PC-3 (cell line): ENCODE data around the gene SPOCD1. TPM values are rescaled to one million over a fixed set of nuclear protein-coding genes. Genes with fewer than 3 reads are reported as not detected.

Source experiments
- ATAC-seq: fragments of 200-7000 bp; cut with Tn5 transposase; 2 replicates; pipeline ENCODE4 v1.9.1; 2020; ENCODE audit warnings: mild to moderate bottlenecking, moderate library complexity
- BruUV-seq: library from RNA; stranded (reverse); fragments of 400-500 nt; replicated peaks from 2 replicates; lab custom pipeline; 2021; lab: Mats Ljungman, UMichigan
- CTCF ChIA-PET: fragments of 300-600 bp; sonication (Branson Sonifier 250); formaldehyde crosslinking; loops from one replicate; lab custom pipeline; 2022; ENCODE audit warnings: antibody characterized with exemption; lab: Charles Lee
- POLR2A ChIA-PET: fragments of 300-600 bp; sonication (Branson Sonifier 250); formaldehyde crosslinking; loops from one replicate; lab custom pipeline; 2022; ENCODE audit warnings: antibody characterized with exemption; ENCODE audit not compliant: unreplicated experiment; lab: Charles Lee
- DNase-seq: peaks from one replicate; pipeline ENCODE4 v3.0.0-alpha.2; 2015
- H2AFZ ChIP-seq: fragments of 300-600 bp; sonication (generic); 2 replicates; pipeline ENCODE4 v1.6.0; 2016; ENCODE audit warnings: antibody characterized with exemption, low read length
- H3F3A ChIP-seq: fragments of 300-600 bp; sonication (generic); one replicate; pipeline ENCODE4 v1.6.0; 2017; ENCODE audit warnings: antibody characterized with exemption, low read length, control low read depth, mild to moderate bottlenecking; ENCODE audit not compliant: unreplicated experiment
- H3K27ac ChIP-seq: fragments of 300-600 bp; sonication (generic); 2 replicates; pipeline ENCODE4 v1.5.1; 2016; ENCODE audit warnings: mild to moderate bottlenecking, low read length
- H3K27me3 ChIP-seq: fragments of 300-600 bp; sonication (generic); 2 replicates; pipeline ENCODE4 v1.6.1; 2016; ENCODE audit warnings: low read length, mixed read lengths
- H3K36me3 ChIP-seq: fragments of 300-600 bp; sonication (generic); 2 replicates; pipeline ENCODE4 v1.6.1; 2016; ENCODE audit warnings: low read depth, mixed run types, low read length, mixed read lengths
- H3K4me1 ChIP-seq: fragments of 300-600 bp; sonication (generic); 2 replicates; pipeline ENCODE4 v1.5.1; 2016; ENCODE audit warnings: low read length; ENCODE audit not compliant: insufficient read depth
- H3K4me2 ChIP-seq: fragments of 300-600 bp; sonication (generic); 2 replicates; pipeline ENCODE4 v1.6.0; 2016; ENCODE audit warnings: low read length
- H3K4me3 ChIP-seq: fragments of 300-600 bp; sonication (generic); 2 replicates; pipeline ENCODE4 v1.5.1; 2016; ENCODE audit warnings: mild to moderate bottlenecking, low read length, mixed read lengths
- H3K79me2 ChIP-seq: fragments of 300-600 bp; sonication (generic); 2 replicates; pipeline ENCODE4 v1.6.1; 2017; ENCODE audit warnings: low read length, mixed read lengths
- H3K9ac ChIP-seq: fragments of 300-600 bp; sonication (generic); 2 replicates; pipeline ENCODE4 v1.6.0; 2016; ENCODE audit warnings: mild to moderate bottlenecking, low read length
- H3K9me2 ChIP-seq: fragments of 300-600 bp; sonication (generic); replicated peaks from 2 replicates; pipeline ENCODE4 v1.6.1; 2016; ENCODE audit warnings: mixed run types, low read length, mixed read lengths
- H3K9me3 ChIP-seq: fragments of 300-600 bp; sonication (generic); 2 replicates; pipeline ENCODE4 v1.6.1; 2016; ENCODE audit warnings: low read length, mixed read lengths
- H4K20me1 ChIP-seq: fragments of 300-600 bp; sonication (generic); 2 replicates; pipeline ENCODE4 v1.6.1; 2016; ENCODE audit warnings: low read length, mixed read lengths
- CTCF ChIP-seq: fragments of 300-600 bp; sonication (generic); conservative IDR thresholded peaks from 2 replicates; pipeline ENCODE4 v1.5.1; 2017; ENCODE audit warnings: antibody characterized with exemption, low read depth, mild to moderate bottlenecking, low read length
- EZH2 ChIP-seq: fragments of 300-600 bp; sonication (generic); IDR thresholded peaks from one replicate; pipeline ENCODE4 v1.6.1; 2017; ENCODE audit warnings: antibody characterized with exemption, mild to moderate bottlenecking, low read length; ENCODE audit not compliant: unreplicated experiment
- EZH2phosphoT487 ChIP-seq: fragments of 300-600 bp; sonication (generic); IDR thresholded peaks from 2 replicates; pipeline ENCODE4 v1.6.1; 2018; ENCODE audit warnings: mild to moderate bottlenecking, antibody characterized with exemption, low read length, borderline replicate concordance
- intact Hi-C: fragments of 100-400 bp; cut with micrococcal nuclease; formaldehyde crosslinking; loops from 2 replicates; pipeline ENCODE4 v1.9.0; 2023
- total RNA-seq: library from RNA; depleted of rRNA; stranded (reverse); fragments of >200 nt; gene quantifications from 2 replicates; pipeline ENCODE4 v1.2.3, GENCODE V29; 2014

The SPOCD1 gene
- total RNA-seq, 1 experiment from 2014 or later, result 5.4 TPM

GRCh38 chr1:31754397-31754796, 61.4 kb downstream of the SPOCD1 start:
- Histone ChIP-seq H3F3A (no peaks in the 10 kb centered on the region), H3K9ac (no peak overlapping the region), H3K4me2 (no peak overlapping the region), H4K20me1 (no peaks in the 10 kb centered on the region), H3K9me2 (no peaks in the 10 kb centered on the region), H3K4me3 (no peak overlapping the region), H3K4me1 (no peaks in the 10 kb centered on the region), H3K36me3 (no peaks in the 10 kb centered on the region), H3K79me2 (no peaks in the 10 kb centered on the region), H3K27me3 (no peaks in the 10 kb centered on the region), H2AFZ (no peak overlapping the region), H3K27ac (no peak overlapping the region), H3K9me3 (no peaks in the 10 kb centered on the region)
- DNase-seq (no peak), ATAC-seq (no peak)
- ChIA-PET CTCF (no interaction called here), POLR2A (no interaction called here)
- no peak for TF ChIP-seq EZH2phosphoT487
- TF ChIP-seq EZH2, result no peak
- no peak for TF ChIP-seq CTCF
- no TSS peak for BruUV-seq
- intact Hi-C loops, result no loop called here

DNA sequence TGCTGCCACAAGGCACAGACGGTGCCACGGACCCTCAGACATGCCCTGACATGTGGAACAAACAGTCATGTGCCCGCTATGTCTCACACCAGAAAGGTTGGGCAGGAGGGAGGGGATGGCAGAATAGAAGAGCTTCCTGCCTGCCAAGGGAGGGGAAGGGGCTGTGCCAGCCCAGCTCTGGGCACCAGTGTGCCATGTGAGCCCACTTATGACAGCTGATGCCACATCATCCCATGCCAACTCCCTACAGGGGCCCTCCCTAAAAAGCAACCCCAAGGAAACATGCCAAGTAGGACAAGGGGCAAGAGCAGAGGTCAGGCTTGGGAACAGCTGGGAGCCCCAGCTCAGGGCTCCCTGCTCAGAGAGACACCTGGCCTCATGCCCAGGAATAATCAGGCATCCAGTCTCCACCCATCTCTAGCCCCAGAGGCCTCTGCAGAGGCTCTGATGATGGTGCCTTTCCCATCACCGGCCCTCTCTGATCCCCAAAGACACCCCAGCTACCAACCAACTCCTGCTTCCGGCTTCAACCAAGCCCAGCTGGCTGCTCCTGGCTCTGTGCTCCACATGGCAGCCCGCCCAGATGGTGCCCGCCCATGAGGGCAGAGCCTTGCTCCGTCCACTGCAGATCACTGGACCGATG, 62.0 kb downstream of the SPOCD1 start:
- ATAC-seq (no peak), DNase-seq (no peak)
- ChIA-PET POLR2A (no interaction called here), CTCF (no interaction called here)
- BruUV-seq, result no TSS peak
- Histone ChIP-seq H3K36me3 (no peaks in the 10 kb centered on the region), H3K9ac (no peak overlapping the region), H3K79me2 (no peaks in the 10 kb centered on the region), H3K27me3 (no peaks in the 10 kb centered on the region), H3K4me1 (no peaks in the 10 kb centered on the region), H2AFZ (no peak overlapping the region), H3K4me3 (no peak overlapping the region), H3K9me3 (no peaks in the 10 kb centered on the region), H3K9me2 (no peaks in the 10 kb centered on the region), H3F3A (no peaks in the 10 kb centered on the region), H3K4me2 (no peak overlapping the region), H4K20me1 (no peaks in the 10 kb centered on the region), H3K27ac (no peak overlapping the region)
- TF ChIP-seq EZH2phosphoT487 (no peak), EZH2 (no peak), CTCF (no peak)
- intact Hi-C loops, result no loop called here

DNA sequence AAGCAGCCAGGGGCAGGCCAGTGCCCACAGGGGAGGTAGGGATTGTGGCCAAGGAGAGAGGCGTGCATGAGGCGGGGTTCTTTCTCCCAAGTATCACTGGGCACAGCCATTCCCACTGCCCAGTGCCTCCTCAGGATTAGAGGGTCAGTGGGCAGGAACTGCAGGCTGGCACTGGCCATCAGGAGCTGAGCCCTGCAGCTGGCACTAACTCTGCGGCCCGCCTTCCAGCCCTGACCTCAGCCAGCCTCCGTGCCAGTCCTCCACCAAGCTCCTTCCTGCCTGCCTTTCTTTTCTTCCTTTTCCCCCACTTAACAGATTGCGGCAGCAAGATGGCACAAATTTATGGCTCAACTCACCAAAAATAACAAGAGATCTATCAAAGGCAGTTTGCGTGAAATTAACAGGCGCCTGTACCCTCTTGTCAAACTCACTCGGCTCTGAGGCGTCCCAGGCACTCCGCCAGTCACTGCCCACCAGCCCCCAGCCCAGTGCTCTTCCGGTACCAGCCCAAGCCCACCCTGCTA, 62.8 kb downstream of the SPOCD1 start:
- no peak overlapping the region for H3K4me2 ChIP-seq
- no peaks in the 10 kb centered on the region for H3K27me3 ChIP-seq
- ChIA-PET POLR2A (no interaction called here), CTCF (no interaction called here)
- H3K79me2 ChIP-seq, result no peaks in the 10 kb centered on the region
- DNase-seq (no peak), ATAC-seq (no peak)
- no TSS peak for BruUV-seq
- no peaks in the 10 kb centered on the region for H3F3A ChIP-seq
- H3K9me2 ChIP-seq, result no peaks in the 10 kb centered on the region
- no peak for TF ChIP-seq CTCF
- no peak for TF ChIP-seq EZH2
- no peak for TF ChIP-seq EZH2phosphoT487
- H2AFZ ChIP-seq, result no peak overlapping the region
- no peaks in the 10 kb centered on the region for H3K9me3 ChIP-seq
- H3K9ac ChIP-seq, result no peak overlapping the region
- H3K4me3 ChIP-seq, result no peak overlapping the region
- intact Hi-C loops, result no loop called here
- no peaks in the 10 kb centered on the region for H4K20me1 ChIP-seq
- no peaks in the 10 kb centered on the region for H3K4me1 ChIP-seq
- no peak overlapping the region for H3K27ac ChIP-seq
- no peaks in the 10 kb centered on the region for H3K36me3 ChIP-seq
